GM12801 (cell line): ENCODE data around the gene C3orf52.

Experiments used
- CTCF ChIP-seq: IDR thresholded peaks from one replicate; pipeline ENCODE4 v1.5.1; 2011; ENCODE audit warnings: control low read depth; ENCODE audit not compliant: insufficient read length; ENCODE audit errors: extremely low read depth

Gene C3orf52

GRCh38 chr3:112136046-112136445, 49.9 kb downstream of the C3orf52 start:
- no peak for TF ChIP-seq CTCF

GRCh38 chr3:112136959-112137693, 50.9 kb downstream of the C3orf52 start:
- TF ChIP-seq CTCF: no peak

- TF ChIP-seq CTCF: no peak
Measured at GRCh38 chr3:112137781-112138180, 51.6 kb downstream of the C3orf52 start.

GRCh38 chr3:112138219-112138969, 52.2 kb downstream of the C3orf52 start:
- no peak for TF ChIP-seq CTCF

- no peak for TF ChIP-seq CTCF
Measured at GRCh38 chr3:112140584-112140983, 54.4 kb downstream of the C3orf52 start.

GRCh38 chr3:112141293-112141692, 55.1 kb downstream of the C3orf52 start:
- no peak for TF ChIP-seq CTCF

- no peak for TF ChIP-seq CTCF
Measured at GRCh38 chr3:112143251-112143650, 57.1 kb downstream of the C3orf52 start.
